GM12875 (cell line): ENCODE data around the gene STARD9.
"Not testable (repeated sequence)": the region's sequence is repeated elsewhere in the genome, so short reads cannot be mapped to it uniquely, and the experiment has no call there.

Experiments
- H3K4me3 ChIP-seq: one replicate; pipeline ENCODE4 v1.5.1; 2011; ENCODE audit warnings: low read depth, low read length, control low read depth
- TF ChIP-seq, protein P1 (sequence below): IDR thresholded peaks from 2 replicates; pipeline ENCODE4 v1.5.1; 2011; ENCODE audit warnings: low read depth, mild to moderate bottlenecking, control low read depth, inconsistent platforms, low read length, moderate library complexity, borderline replicate concordance; ENCODE audit not compliant: insufficient read depth

Gene STARD9

GRCh38 chr15:42750306-42750705 is 174.9 kb downstream of the STARD9 start:
- no peak overlapping the region for H3K4me3 ChIP-seq
- TF ChIP-seq, protein P1, sequence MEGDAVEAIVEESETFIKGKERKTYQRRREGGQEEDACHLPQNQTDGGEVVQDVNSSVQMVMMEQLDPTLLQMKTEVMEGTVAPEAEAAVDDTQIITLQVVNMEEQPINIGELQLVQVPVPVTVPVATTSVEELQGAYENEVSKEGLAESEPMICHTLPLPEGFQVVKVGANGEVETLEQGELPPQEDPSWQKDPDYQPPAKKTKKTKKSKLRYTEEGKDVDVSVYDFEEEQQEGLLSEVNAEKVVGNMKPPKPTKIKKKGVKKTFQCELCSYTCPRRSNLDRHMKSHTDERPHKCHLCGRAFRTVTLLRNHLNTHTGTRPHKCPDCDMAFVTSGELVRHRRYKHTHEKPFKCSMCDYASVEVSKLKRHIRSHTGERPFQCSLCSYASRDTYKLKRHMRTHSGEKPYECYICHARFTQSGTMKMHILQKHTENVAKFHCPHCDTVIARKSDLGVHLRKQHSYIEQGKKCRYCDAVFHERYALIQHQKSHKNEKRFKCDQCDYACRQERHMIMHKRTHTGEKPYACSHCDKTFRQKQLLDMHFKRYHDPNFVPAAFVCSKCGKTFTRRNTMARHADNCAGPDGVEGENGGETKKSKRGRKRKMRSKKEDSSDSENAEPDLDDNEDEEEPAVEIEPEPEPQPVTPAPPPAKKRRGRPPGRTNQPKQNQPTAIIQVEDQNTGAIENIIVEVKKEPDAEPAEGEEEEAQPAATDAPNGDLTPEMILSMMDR: no peak

DNA sequence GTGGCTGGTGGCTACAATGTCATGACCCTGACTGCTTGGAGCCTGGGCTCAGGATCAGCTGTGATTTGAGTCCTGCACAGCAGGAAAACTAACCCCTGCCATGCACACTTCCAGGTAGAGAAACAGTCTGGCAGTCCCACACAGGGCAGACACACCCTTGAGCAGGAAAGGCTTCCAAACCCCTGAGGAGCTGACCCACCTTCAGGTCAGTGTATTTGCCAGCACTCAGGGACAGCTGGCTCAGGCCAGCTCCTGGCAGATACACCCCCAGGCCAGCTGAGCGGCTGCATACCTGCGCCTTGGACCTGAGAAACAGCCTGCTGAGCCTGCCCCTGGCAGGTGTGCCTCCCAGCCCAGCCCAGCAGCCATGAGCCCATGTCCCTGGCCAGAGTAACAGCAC is 183.7 kb downstream of the STARD9 start:
- TF ChIP-seq, protein P1: no peak
- no peak overlapping the region for H3K4me3 ChIP-seq

DNA sequence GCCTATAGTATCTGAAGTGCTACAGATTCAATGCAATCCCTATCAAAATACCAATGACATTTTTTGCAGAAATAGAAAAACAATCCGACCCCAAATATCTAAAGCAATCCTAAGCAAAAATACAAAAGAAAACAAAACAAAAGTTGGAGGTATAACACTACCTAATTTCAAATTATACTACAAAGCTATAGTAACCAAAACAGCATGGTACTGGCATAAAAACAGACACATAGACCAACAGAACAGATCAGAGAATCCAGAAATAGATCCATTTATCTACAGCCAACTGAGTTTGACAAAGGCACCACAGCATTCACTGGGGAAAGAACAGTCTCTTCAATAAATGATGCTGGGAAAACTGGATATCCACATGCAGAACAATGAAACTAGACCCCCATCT is 185.4 kb downstream of the STARD9 start:
- TF ChIP-seq, protein P1: no peak
- H3K4me3 ChIP-seq: no peak overlapping the region

- H3K4me3 ChIP-seq: not testable (repeated sequence)
These were observed 186.4 kb downstream of the STARD9 start for GRCh38 chr15:42761813-42762212.

- H3K4me3 ChIP-seq: not testable (repeated sequence)
These were observed 188.8 kb downstream of the STARD9 start for GRCh38 chr15:42764154-42764731.

DNA sequence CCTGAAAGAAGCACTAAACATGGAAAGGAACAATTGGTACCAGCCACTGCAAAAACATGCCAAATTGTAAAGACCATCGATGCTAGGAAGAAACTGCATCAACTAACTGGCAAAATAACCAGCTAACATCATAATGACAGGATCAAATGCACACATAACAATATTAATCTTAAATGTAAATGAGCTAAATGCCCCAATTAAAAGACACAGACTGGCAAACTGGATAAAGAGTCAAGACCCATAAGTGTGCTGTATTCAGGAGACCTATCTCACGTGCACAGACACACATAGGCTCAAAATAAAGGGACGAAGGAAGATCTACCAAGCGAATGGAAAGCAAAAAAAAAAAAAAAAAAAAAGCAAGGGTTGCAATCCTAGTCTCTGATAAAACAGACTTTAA is 190.7 kb downstream of the STARD9 start:
- not testable (repeated sequence) for H3K4me3 ChIP-seq
